Muscle layer of colon (tissue), 2 donors: ENCODE results near the gene RNF180.

Experiments used
- H3K27ac ChIP-seq: one replicate; pipeline ENCODE4 v1.7.0; 2013; ENCODE audit warnings: low read depth, mild to moderate bottlenecking, low read length, moderate library complexity
- H3K27me3 ChIP-seq, 2 donors: one replicate each; pipeline ENCODE4 v1.7.0; 2013; ENCODE audit warnings: low read length in 2 of 2, mild to moderate bottlenecking in 2 of 2; ENCODE audit not compliant: insufficient read depth in 2 of 2, control insufficient read depth in 1 of 2
- H3K36me3 ChIP-seq: one replicate; pipeline ENCODE4 v1.7.0; 2013; ENCODE audit warnings: mild to moderate bottlenecking, low read length; ENCODE audit not compliant: insufficient read depth
- H3K4me1 ChIP-seq: one replicate; pipeline ENCODE4 v1.7.0; 2013; ENCODE audit warnings: mild to moderate bottlenecking, low read length; ENCODE audit not compliant: insufficient read depth
- H3K4me3 ChIP-seq, 2 donors: one replicate each; pipeline ENCODE4 v1.7.0; 2013; ENCODE audit warnings: low read length in 2 of 2, low read depth in 1 of 2, mild to moderate bottlenecking in 1 of 2, moderate library complexity in 1 of 2
- H3K9ac ChIP-seq: one replicate; pipeline ENCODE4 v1.7.0; 2013; ENCODE audit warnings: low read length
- H3K9me3 ChIP-seq: one replicate; pipeline ENCODE4 v1.7.0; 2013; ENCODE audit warnings: mild to moderate bottlenecking, low read length
- donor health status: abdominal sarcoma.
- donor health status: Adenocarcinoma of cecum.

The RNF180 gene

GRCh38 chr5:64183956-64184355 is 18.3 kb downstream of the RNF180 start:
- Histone ChIP-seq H3K4me1 (no peaks in the 10 kb centered on the region), H3K27ac (no peak overlapping the region), H3K27me3 (no peaks in the 10 kb centered on the region), H3K4me3 (no peak overlapping the region), H3K9me3 (no peaks in the 10 kb centered on the region), H3K9ac (no peak overlapping the region), H3K36me3 (no peaks in the 10 kb centered on the region)

GRCh38 chr5:64184832-64185231 is 19.2 kb downstream of the RNF180 start:
- H3K36me3 ChIP-seq, result no peaks in the 10 kb centered on the region
- H3K4me3 ChIP-seq, result no peak overlapping the region
- no peak overlapping the region for H3K27ac ChIP-seq
- H3K9me3 ChIP-seq, result no peaks in the 10 kb centered on the region
- H3K27me3 ChIP-seq, result no peaks in the 10 kb centered on the region
- H3K9ac ChIP-seq, result no peak overlapping the region
- no peaks in the 10 kb centered on the region for H3K4me1 ChIP-seq

GRCh38 chr5:64188776-64189175 is 23.1 kb downstream of the RNF180 start:
- H3K9ac ChIP-seq, result no peak overlapping the region
- peaks cover 5% of the 10 kb centered on the region for H3K4me1 ChIP-seq

GRCh38 chr5:64190562-64191306 is 25.1 kb downstream of the RNF180 start:
- Histone ChIP-seq H3K4me3 (no peak overlapping the region), H3K36me3 (no peaks in the 10 kb centered on the region), H3K9me3 (no peaks in the 10 kb centered on the region), H3K9ac (no peak overlapping the region), H3K27ac (no peak overlapping the region), H3K27me3 (no peaks in the 10 kb centered on the region), H3K4me1 (peaks cover 5% of the 10 kb centered on the region)

More at GRCh38 chr5:64188776-64189175, 23.1 kb downstream of the RNF180 start:
- Histone ChIP-seq H3K9me3 (no peaks in the 10 kb centered on the region), H3K4me3 (no peak overlapping the region), H3K27ac (no peak overlapping the region), H3K27me3 (no peaks in the 10 kb centered on the region), H3K36me3 (no peaks in the 10 kb centered on the region)

- H3K4me1 ChIP-seq, result peaks cover under 1% of the 10 kb centered on the region
- no peaks in the 10 kb centered on the region for H3K27me3 ChIP-seq
- no peak overlapping the region for H3K9ac ChIP-seq
- H3K4me3 ChIP-seq, result no peak overlapping the region
- no peak overlapping the region for H3K27ac ChIP-seq
- no peaks in the 10 kb centered on the region for H3K9me3 ChIP-seq
- no peaks in the 10 kb centered on the region for H3K36me3 ChIP-seq
These were observed 30.3 kb downstream of the RNF180 start for GRCh38 chr5:64195981-64196380.

GRCh38 chr5:64199425-64199824 is 33.8 kb downstream of the RNF180 start:
- no peaks in the 10 kb centered on the region for H3K4me1 ChIP-seq
- H3K27ac ChIP-seq, result no peak overlapping the region
- H3K9me3 ChIP-seq, result no peaks in the 10 kb centered on the region
- no peak overlapping the region for H3K4me3 ChIP-seq
- H3K27me3 ChIP-seq, result no peaks in the 10 kb centered on the region
- H3K9ac ChIP-seq, result no peak overlapping the region
- peaks cover 5% of the 10 kb centered on the region for H3K36me3 ChIP-seq

- no peaks in the 10 kb centered on the region for H3K9me3 ChIP-seq
- no peak overlapping the region for H3K9ac ChIP-seq
- H3K36me3 ChIP-seq, result peaks cover 5% of the 10 kb centered on the region
- H3K4me1 ChIP-seq, result no peaks in the 10 kb centered on the region
- no peak overlapping the region for H3K27ac ChIP-seq
- no peak overlapping the region for H3K4me3 ChIP-seq
- H3K27me3 ChIP-seq, result no peaks in the 10 kb centered on the region
These were observed 36.4 kb downstream of the RNF180 start for GRCh38 chr5:64201996-64202395.

GRCh38 chr5:64206653-64207052 is 41.0 kb downstream of the RNF180 start:
- H3K9me3 ChIP-seq, result no peaks in the 10 kb centered on the region
- no peak overlapping the region for H3K9ac ChIP-seq
- H3K4me1 ChIP-seq, result no peaks in the 10 kb centered on the region

GRCh38 chr5:64207978-64208377 is 42.3 kb downstream of the RNF180 start:
- Histone ChIP-seq H3K4me3 (no peak overlapping the region), H3K27me3 (no peaks in the 10 kb centered on the region), H3K27ac (no peak overlapping the region), H3K36me3 (peaks cover under 1% of the 10 kb centered on the region), H3K9ac (no peak overlapping the region), H3K9me3 (no peaks in the 10 kb centered on the region), H3K4me1 (no peaks in the 10 kb centered on the region)

More at GRCh38 chr5:64206653-64207052, 41.0 kb downstream of the RNF180 start:
- Histone ChIP-seq H3K27me3 (no peaks in the 10 kb centered on the region), H3K4me3 (no peak overlapping the region), H3K27ac (no peak overlapping the region), H3K36me3 (peaks cover 5% of the 10 kb centered on the region)

GRCh38 chr5:64209353-64209752 is 43.7 kb downstream of the RNF180 start:
- Histone ChIP-seq H3K27me3 (no peaks in the 10 kb centered on the region), H3K27ac (no peak overlapping the region), H3K9me3 (no peaks in the 10 kb centered on the region), H3K36me3 (no peaks in the 10 kb centered on the region), H3K4me1 (no peaks in the 10 kb centered on the region), H3K9ac (no peak overlapping the region), H3K4me3 (no peak overlapping the region)

- no peak overlapping the region for H3K4me3 ChIP-seq
- no peak overlapping the region for H3K9ac ChIP-seq
- no peak overlapping the region for H3K27ac ChIP-seq
- no peaks in the 10 kb centered on the region for H3K4me1 ChIP-seq
- no peaks in the 10 kb centered on the region for H3K36me3 ChIP-seq
- H3K9me3 ChIP-seq, result no peaks in the 10 kb centered on the region
- H3K27me3 ChIP-seq, result no peaks in the 10 kb centered on the region
These were observed 45.2 kb downstream of the RNF180 start for GRCh38 chr5:64210866-64211265.

- Histone ChIP-seq H3K36me3 (no peaks in the 10 kb centered on the region), H3K4me1 (no peaks in the 10 kb centered on the region), H3K9me3 (no peaks in the 10 kb centered on the region), H3K27ac (no peak overlapping the region), H3K27me3 (no peaks in the 10 kb centered on the region), H3K4me3 (no peak overlapping the region), H3K9ac (no peak overlapping the region)
These were observed 47.4 kb downstream of the RNF180 start for GRCh38 chr5:64213011-64213410.
